Loucy (cell line): ENCODE results near the gene CUX1.

Experiments
- CTCF ChIP-seq: fragments of 200-600 bp; sonication (generic); conservative IDR thresholded peaks from 2 replicates; pipeline ENCODE4 v1.5.1; 2014; ENCODE audit warnings: mild to moderate bottlenecking, antibody characterized with exemption, low read length
- EZH2phosphoT487 ChIP-seq: fragments of 200-600 bp; IDR thresholded peaks from 2 replicates; pipeline ENCODE4 v1.6.1; 2018; ENCODE audit warnings: antibody characterized with exemption, mild to moderate bottlenecking, moderate library complexity, borderline replicate concordance

- TF ChIP-seq CTCF (no peak), EZH2phosphoT487 (no peak)
These were observed 477.2 kb downstream of the CUX1 start for GRCh38 chr7:102294589-102294988.
